H1 (cell line): Measurements from ENCODE around the gene TMEM220.

Experiments used
- CHD1 ChIP-seq: IDR thresholded peaks from 2 replicates; pipeline ENCODE4 v1.6.1; 2012; ENCODE audit warnings: low read depth, low read length, improper control_type of control experiment
- CTCF ChIP-seq, 3 experiments: IDR thresholded peaks; 1 replicate in 2 of 3; 2 replicates in 1 of 3; pipeline versions ENCODE4 v1.5.1 to v1.6.1; 2011; ENCODE audit warnings: low read length in 3 of 3, mild to moderate bottlenecking in 3 of 3, inconsistent platforms in 2 of 3, low read depth in 1 of 3, moderate library complexity in 1 of 3; ENCODE audit not compliant: insufficient read depth in 1 of 3; ENCODE audit errors: control extremely low read depth in 1 of 3
- EP300 ChIP-seq, 2 experiments: IDR thresholded peaks; 1 replicate in 1 of 2; 2 replicates in 1 of 2; pipeline ENCODE4 v1.6.1; 2011 to 2012; ENCODE audit warnings: low read depth in 2 of 2, low read length in 2 of 2, mild to moderate bottlenecking in 2 of 2, borderline replicate concordance in 1 of 2, inconsistent platforms in 1 of 2, moderate library complexity in 1 of 2
- EZH2 ChIP-seq: fragments of 200-600 bp; sonication (generic); IDR thresholded peaks from 2 replicates; pipeline ENCODE4 v1.7.1; 2012; ENCODE audit warnings: low read depth, mild to moderate bottlenecking, moderate library complexity, low read length, inconsistent platforms; ENCODE audit not compliant: severe bottlenecking
- HDAC6 ChIP-seq: IDR thresholded peaks from one replicate; pipeline ENCODE4 v1.7.1; 2012; ENCODE audit warnings: low read depth, mild to moderate bottlenecking, inconsistent platforms, low read length, moderate library complexity
- KDM1A ChIP-seq: fragments of 200-600, 300-600 bp; sonication (generic); IDR thresholded peaks from 2 replicates; pipeline ENCODE4 v1.7.1; 2016; ENCODE audit warnings: mild to moderate bottlenecking, low read length, borderline replicate concordance
- MAX ChIP-seq: IDR thresholded peaks from 2 replicates; pipeline ENCODE4 v1.6.1; 2012; ENCODE audit warnings: inconsistent platforms
- POLR2A ChIP-seq, 2 experiments: IDR thresholded peaks; 1 replicate in 1 of 2; 2 replicates in 1 of 2; pipeline ENCODE4 v1.6.1; 2011; ENCODE audit warnings: low read depth in 2 of 2, low read length in 2 of 2, mild to moderate bottlenecking in 2 of 2; ENCODE audit errors: control extremely low read depth in 1 of 2
- POLR2AphosphoS5 ChIP-seq: IDR thresholded peaks from 2 replicates; pipeline ENCODE4 v1.6.1; 2011; ENCODE audit warnings: low read depth, low read length
- RFX5 ChIP-seq: IDR thresholded peaks from 2 replicates; pipeline ENCODE4 v1.6.1; 2011; ENCODE audit warnings: low read depth, low read length, improper control_type of control experiment, borderline replicate concordance
- SUZ12 ChIP-seq: fragments of 200-600 bp; sonication (generic); IDR thresholded peaks from 2 replicates; pipeline ENCODE4 v1.6.1; 2012; ENCODE audit warnings: mild to moderate bottlenecking, inconsistent platforms, low read length, moderate library complexity, mixed read lengths
- TAF1 ChIP-seq: IDR thresholded peaks from 2 replicates; pipeline ENCODE4 v1.6.1; 2011; ENCODE audit warnings: mild to moderate bottlenecking, low read depth, low read length
- TEAD4 ChIP-seq: IDR thresholded peaks from 2 replicates; pipeline ENCODE4 v1.6.1; 2012; ENCODE audit warnings: low read depth, low read length, inconsistent platforms, mixed read lengths

GRCh38 chr17:10768750-10769251 lies 39.0 kb upstream of the TMEM220 start:
- no peak for TF ChIP-seq RFX5
- no peak for TF ChIP-seq KDM1A
- no peak for TF ChIP-seq CTCF (IDR thresholded peaks at IDR 0.05; ENCODE audit: control extremely low read depth in 1 of 3, insufficient read depth in 1 of 3, low read depth in 1 of 3, low read length in 3 of 3)
- no peak for TF ChIP-seq EZH2
- TF ChIP-seq HDAC6 = no peak
- no peak for TF ChIP-seq SUZ12
- no peak for TF ChIP-seq TEAD4
- TF ChIP-seq EP300 (IDR thresholded peaks at IDR 0.05; ENCODE audit: borderline replicate concordance in 1 of 2, low read depth in 2 of 2, low read length in 2 of 2) = no peak
- no peak for TF ChIP-seq TAF1
- TF ChIP-seq POLR2A (IDR thresholded peaks at IDR 0.05; ENCODE audit: control extremely low read depth in 1 of 2, low read depth in 2 of 2, low read length in 2 of 2) = no peak
- TF ChIP-seq MAX = no peak
- TF ChIP-seq CHD1 = no peak
- no peak for TF ChIP-seq POLR2AphosphoS5
